ENCODE measurements around the gene FAM170B. TPM values are rescaled to one million over a fixed set of nuclear protein-coding genes. Genes with fewer than 3 reads are reported as not detected.

FAM170B gene
- total RNA-seq, 1 donor from 2014 or later = not detected

DNA sequence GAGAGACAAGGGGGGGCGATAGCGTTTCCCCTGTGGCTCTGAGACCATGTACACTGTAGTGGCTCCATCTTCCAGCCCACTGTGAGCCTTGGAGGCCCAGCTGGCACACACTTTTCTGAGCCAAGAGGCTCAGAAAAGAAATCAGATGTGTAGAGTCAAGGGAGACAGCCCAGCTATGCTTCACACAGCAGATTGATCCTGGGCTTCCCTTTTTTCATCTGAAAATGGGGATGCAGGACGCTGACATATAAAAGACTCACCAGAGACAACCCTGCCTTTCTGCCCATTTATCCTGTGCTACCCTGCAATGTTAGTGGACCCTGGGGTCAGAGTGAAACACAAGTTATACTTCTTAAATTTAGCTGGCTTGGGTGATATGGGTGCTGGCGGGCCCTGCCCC is 40.0 kb upstream of the FAM170B start:
- TF ChIP-seq, protein P1, sequence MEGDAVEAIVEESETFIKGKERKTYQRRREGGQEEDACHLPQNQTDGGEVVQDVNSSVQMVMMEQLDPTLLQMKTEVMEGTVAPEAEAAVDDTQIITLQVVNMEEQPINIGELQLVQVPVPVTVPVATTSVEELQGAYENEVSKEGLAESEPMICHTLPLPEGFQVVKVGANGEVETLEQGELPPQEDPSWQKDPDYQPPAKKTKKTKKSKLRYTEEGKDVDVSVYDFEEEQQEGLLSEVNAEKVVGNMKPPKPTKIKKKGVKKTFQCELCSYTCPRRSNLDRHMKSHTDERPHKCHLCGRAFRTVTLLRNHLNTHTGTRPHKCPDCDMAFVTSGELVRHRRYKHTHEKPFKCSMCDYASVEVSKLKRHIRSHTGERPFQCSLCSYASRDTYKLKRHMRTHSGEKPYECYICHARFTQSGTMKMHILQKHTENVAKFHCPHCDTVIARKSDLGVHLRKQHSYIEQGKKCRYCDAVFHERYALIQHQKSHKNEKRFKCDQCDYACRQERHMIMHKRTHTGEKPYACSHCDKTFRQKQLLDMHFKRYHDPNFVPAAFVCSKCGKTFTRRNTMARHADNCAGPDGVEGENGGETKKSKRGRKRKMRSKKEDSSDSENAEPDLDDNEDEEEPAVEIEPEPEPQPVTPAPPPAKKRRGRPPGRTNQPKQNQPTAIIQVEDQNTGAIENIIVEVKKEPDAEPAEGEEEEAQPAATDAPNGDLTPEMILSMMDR (IDR thresholded peaks at IDR 0.05; ENCODE audit: insufficient read depth, low read length, poor library complexity, severe bottlenecking) = no peak
- H3K36me3 ChIP-seq (ENCODE audit: control insufficient read depth, insufficient read depth, low read length) = no peaks in the 10 kb centered on the region

DNA sequence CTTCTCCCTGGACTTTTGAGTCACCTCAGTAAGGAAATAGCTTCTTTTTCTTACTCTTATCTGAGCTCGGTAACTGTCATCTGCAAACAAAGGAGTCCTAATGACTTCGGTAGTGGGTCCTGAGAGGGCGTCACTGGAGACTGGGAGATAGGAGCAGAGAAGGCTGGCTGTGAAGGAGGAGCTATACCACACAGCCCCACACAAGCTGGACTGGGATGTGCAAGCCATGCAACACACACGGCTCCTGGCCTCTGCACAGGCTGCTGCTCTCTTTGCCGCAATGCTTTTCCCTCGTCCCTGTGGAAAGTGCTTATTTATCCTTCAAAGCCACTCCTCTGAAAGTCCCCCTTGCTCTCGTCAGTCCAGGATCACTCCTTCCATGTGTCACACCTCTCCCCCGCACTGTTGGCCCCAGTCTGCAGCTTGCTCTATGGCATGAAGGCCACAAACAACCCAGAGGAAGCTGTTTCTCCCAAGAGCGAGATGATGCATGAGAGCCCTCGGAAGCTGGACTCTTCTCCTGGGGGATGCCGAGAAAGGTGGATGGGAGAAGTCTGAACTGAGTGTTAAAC is 39.5 kb upstream of the FAM170B start:
- TF ChIP-seq, protein P1 (IDR thresholded peaks at IDR 0.05; ENCODE audit: insufficient read depth, low read length, poor library complexity, severe bottlenecking) = no peak
- Histone ChIP-seq H3K27me3 (ENCODE audit: control insufficient read depth, insufficient read depth, low read length) (no peaks in the 10 kb centered on the region), H3K4me3 (ENCODE audit: low read depth, low read length) (no peak overlapping the region), H3K36me3 (ENCODE audit: control insufficient read depth, insufficient read depth, low read length) (no peaks in the 10 kb centered on the region)
- no peak for DNase-seq (ENCODE audit: low read depth)

More for the DNA sequence above, 40.0 kb upstream of the FAM170B start:
- Histone ChIP-seq H3K4me3 (ENCODE audit: low read depth, low read length) (no peak overlapping the region), H3K27me3 (ENCODE audit: control insufficient read depth, insufficient read depth, low read length) (no peaks in the 10 kb centered on the region)
- DNase-seq (ENCODE audit: low read depth) = no peak

DNA sequence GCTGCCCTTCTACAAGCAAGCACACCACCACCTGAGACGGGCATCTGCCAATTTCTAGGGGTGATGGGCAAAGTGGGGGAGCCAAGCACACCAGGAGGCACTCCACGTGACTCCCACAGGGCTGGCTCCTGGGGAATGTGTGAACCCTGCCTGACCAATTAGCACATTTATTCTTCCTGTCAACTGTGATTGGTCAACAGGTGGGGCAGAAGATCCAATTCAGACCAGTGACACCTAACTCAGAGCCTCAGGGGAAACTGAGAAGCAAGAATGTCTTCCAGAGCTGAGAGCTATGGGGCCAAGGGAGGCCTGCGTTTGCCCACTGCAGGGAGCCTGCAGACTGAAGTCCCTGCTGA is 38.9 kb upstream of the FAM170B start:
- Histone ChIP-seq H3K4me3 (ENCODE audit: low read depth, low read length) (no peak overlapping the region), H3K27me3 (ENCODE audit: control insufficient read depth, insufficient read depth, low read length) (no peaks in the 10 kb centered on the region), H3K36me3 (ENCODE audit: control insufficient read depth, insufficient read depth, low read length) (no peaks in the 10 kb centered on the region)
- TF ChIP-seq, protein P1 (IDR thresholded peaks at IDR 0.05; ENCODE audit: insufficient read depth, low read length, poor library complexity, severe bottlenecking) = no peak
- no peak for DNase-seq (ENCODE audit: low read depth)

DNA sequence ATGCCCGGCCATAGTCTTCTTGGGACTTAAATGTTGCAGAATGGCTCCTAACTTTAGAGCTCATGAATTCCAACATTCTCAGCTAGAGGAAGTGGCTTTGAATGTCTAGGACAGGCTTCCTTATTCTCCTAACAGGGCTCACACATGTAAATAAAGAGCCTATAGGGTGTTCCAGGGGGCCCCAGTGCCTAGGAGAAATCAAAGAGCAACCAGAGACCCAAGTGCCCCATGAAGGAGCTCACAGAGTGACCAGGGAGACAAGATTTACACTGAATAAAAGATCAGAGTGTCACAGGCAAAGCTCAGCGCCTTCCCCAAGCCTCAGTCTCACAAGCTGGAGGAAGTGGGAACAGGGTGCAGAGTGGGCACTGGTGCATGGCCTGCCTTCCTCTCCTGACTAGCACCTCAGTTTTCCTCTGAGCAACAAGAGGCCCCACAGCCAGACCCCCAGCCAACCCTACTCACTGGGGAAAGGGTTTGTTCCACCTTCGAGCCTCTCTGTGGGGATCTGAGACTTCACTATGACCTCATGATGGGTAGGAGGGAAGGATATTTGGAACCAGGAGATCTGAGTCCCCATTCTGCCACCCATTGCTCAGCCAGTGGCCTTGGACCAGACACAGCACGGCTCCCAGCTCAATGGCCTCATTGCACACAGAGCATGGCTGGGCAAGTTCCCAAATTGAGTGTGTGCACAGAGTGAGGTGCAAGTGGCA is 38.4 kb upstream of the FAM170B start:
- TF ChIP-seq, protein P1 (IDR thresholded peaks at IDR 0.05; ENCODE audit: insufficient read depth, low read length, poor library complexity, severe bottlenecking) = no peak

DNA sequence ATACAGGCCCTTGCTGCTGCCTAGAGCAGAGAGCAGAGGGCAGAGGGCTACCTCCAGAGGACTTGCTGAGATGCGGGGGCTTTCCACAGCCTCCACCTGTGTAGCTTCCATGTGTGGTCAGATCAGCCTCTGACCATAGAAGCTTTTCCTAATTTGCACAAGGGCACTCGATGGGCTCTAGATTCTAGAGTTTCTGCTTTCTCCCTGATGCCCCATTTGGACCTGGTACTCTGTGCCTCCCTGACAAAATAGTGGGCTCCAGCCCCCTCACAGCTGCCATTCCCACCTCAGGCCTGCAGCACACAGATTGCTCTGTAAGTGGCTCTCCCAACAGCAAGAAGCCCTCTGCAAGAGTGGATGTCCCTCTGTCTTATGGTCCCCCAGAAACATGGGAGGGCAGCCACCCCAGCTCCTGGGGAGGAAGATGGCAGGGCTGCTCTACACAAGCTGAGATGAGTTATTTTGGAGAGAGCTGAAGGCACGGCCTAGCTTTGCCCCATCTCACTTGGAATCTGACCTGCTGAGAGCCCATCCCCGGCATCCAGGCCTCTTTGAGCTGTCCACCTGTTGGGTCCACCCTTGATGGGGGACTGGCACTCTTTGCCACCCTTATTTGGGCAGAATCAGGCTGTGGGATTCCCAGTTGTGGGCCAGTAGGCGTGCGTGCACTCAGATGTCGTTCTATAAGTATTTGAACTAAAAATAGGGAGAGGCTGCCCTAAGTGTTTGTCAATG is 37.7 kb upstream of the FAM170B start:
- Histone ChIP-seq H3K4me3 (ENCODE audit: low read depth, low read length) (no peak overlapping the region), H3K36me3 (ENCODE audit: control insufficient read depth, insufficient read depth, low read length) (no peaks in the 10 kb centered on the region), H3K27me3 (ENCODE audit: control insufficient read depth, insufficient read depth, low read length) (peaks cover 4% of the 10 kb centered on the region)
- no peak for DNase-seq (ENCODE audit: low read depth)
- TF ChIP-seq, protein P1 (IDR thresholded peaks at IDR 0.05; ENCODE audit: insufficient read depth, low read length, poor library complexity, severe bottlenecking) = no peak

More for the DNA sequence above, 38.4 kb upstream of the FAM170B start:
- Histone ChIP-seq H3K27me3 (ENCODE audit: control insufficient read depth, insufficient read depth, low read length) (no peaks in the 10 kb centered on the region), H3K36me3 (ENCODE audit: control insufficient read depth, insufficient read depth, low read length) (no peaks in the 10 kb centered on the region), H3K4me3 (ENCODE audit: low read depth, low read length) (no peak overlapping the region)
- DNase-seq (ENCODE audit: low read depth) = no peak
